GOT3 (cell line): ENCODE results near the gene CEP55.
A peak's percentile ranks its signal among the peaks of the same experiment; 100 is the strongest.
"Not testable (repeated sequence)": the region's sequence is repeated elsewhere in the genome, so short reads cannot be mapped to it uniquely, and the experiment has no call there.

Source experiments
- DNase-seq: peaks from one replicate; lab custom pipeline; 2025; ENCODE audit warnings: mixed read lengths; lab: John Stamatoyannopoulos, UW

The CEP55 gene

DNA sequence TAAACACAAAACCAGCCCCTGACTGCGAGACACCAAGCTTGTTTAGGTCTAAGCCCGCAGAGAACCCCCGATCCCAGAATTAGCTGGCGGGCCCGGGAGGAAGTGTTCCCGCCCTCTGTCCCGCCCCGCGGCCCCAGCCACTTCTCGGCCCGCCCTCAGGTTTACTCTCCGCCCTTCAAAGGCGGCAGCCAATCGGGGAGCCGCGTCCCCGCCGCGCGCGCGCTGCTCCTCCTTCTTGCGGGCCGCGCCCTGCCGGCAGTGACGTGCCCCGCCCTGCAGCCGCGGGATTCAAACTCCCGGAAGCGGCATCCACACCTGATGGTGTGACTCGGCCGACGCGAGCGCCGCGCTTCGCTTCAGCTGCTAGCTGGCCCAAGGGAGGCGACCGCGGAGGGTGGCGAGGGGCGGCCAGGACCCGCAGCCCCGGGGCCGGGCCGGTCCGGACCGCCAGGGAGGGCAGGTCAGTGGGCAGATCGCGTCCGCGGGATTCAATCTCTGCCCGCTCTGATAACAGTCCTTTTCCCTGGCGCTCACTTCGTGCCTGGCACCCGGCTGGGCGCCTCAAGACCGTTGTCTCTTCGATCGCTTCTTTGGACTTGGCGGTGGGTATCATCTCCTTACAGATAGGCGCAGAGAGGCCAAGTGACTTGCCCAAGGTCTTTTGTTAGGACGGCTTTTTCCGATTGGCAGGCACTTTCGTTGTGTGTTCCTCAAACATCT is at the start of gene CEP55:
TSS of gene CEP55 (plus strand) at position 291 of the 720 bp plus-strand sequence. CDS start 3,440 bp downstream, outside the sequence.
- peak; percentile 90 for DNase-seq

- DNase-seq = no peak
Observed at GRCh38 chr10:93447019-93447418, 49.4 kb upstream of the CEP55 start.

DNA sequence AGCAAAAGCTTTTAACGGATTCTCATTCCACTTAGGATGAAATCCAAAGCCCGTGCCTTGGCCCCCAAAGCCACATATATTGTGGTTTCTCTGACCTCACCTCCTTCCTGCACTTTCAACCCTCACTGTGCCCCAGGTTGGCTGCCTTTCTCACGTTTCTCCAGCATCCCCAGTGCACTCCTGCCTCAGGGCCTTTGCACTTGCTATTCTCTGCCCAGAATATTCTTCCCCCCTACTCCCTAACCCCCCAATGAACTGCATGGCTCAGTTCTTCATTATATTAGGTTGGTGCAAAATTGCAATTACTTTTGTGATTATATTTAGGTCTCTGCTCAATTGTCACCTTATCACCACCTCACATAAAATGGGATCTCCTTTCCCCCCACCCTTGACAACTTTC is 48.4 kb upstream of the CEP55 start:
- DNase-seq = no peak

- DNase-seq = no peak
Observed at GRCh38 chr10:93451244-93451947, 45.0 kb upstream of the CEP55 start.

DNA sequence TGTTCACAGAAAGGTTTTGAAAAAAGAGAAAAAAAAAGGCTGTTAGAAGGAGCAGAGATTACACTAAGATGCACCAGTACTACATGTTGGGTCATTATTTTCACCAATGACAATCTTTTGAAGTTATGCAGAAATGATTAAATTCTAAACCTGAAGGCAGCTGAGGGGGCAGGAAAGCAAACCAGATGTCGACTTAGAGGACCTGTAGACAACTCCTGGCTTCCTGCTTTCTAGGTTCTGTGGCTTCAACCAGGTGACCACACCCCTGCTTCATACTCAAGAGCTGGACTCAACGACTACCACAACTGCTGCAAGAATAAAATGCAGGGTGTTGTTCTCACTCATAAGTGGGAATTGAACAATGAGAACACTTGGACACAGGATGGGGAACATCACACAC is 44.3 kb upstream of the CEP55 start:
- no peak for DNase-seq

GRCh38 chr10:93454146-93454545 is 42.3 kb upstream of the CEP55 start:
- DNase-seq = no peak

DNA sequence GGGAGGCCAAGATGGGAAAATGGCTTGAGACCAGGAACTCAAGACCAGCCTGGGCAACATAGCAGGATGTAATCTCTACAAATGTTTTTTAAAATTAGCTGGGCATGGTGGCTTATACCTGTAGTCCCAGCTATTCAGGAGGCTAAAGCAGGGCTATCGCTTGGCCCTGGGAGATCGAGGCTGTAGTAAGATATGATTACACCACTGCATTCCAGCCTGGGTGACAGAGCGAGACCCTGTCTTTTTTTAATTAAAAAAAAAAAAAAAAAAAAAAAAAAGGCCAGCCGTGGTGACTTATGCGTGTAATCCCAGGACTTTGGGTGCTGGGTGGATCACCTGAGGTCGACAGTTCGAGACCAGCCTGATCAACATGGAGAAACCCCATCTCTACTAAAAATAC is 41.7 kb upstream of the CEP55 start:
- no peak for DNase-seq

- DNase-seq = no peak
Observed at GRCh38 chr10:93456480-93456879, 39.9 kb upstream of the CEP55 start.

DNA sequence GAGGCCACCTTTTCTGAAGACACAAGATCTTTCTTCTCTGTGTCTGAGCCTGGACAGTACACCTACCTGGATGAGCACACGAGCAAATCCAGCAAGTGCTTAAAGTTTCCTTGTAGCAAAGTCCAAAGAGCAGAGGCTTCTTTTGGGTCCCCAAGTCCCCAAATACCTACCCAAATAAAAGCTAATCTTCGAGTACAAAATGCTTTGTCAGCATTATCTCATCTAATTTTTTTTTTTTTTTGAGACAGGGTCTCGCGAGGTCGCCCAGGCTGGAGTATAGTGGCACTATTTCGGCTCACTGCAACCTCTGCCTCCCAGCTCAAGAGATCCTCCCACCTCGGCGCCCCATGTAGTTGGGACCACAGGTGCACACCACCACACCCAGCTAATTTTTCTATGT is 38.9 kb upstream of the CEP55 start:
- no peak for DNase-seq

DNA sequence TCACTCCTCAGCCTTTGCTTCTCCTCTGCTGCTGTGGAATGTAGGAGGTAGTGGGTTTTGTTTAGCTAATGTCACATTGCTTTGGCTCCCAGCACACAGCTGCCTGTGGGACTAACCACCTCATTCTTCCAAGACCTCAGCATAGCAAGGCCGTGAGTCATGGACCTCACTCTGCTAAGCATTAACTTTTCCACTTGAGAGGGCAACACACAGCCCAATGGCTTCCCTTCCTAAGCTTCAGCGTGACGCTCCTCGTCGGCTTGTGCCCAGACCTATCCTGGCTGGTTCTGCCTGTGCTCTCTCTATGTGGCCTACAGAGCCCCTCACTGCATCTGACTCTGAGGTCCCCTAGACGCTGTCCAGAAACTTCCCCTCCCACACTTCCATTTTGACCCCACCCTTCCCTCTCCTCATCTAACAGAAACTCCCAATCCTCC is 37.6 kb upstream of the CEP55 start:
- peak; percentile 69 for DNase-seq

GRCh38 chr10:93459466-93459865 is 36.9 kb upstream of the CEP55 start:
- DNase-seq = no peak

- DNase-seq = no peak
Observed at GRCh38 chr10:93461109-93461806, 35.2 kb upstream of the CEP55 start.

DNA sequence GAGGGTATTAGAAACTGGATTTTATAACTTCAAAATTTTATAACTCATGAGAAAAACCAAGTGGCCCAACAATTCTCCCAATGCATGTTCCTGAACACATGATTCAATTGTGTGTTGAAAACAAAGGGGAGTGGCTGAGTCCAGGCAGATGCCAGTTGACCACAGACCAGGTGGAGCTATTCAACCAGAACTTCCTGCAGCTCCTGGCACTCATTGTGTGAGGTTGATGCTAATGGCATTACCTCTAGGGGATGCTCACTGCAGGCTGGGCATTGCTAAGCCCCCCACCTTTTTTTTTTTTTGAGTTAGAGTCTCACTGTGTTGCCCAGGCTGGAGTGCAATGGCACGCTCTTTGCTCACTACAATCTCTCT is 34.6 kb upstream of the CEP55 start:
- no peak for DNase-seq

- no peak for DNase-seq
Observed at GRCh38 chr10:93462371-93462770, 34.0 kb upstream of the CEP55 start.

DNA sequence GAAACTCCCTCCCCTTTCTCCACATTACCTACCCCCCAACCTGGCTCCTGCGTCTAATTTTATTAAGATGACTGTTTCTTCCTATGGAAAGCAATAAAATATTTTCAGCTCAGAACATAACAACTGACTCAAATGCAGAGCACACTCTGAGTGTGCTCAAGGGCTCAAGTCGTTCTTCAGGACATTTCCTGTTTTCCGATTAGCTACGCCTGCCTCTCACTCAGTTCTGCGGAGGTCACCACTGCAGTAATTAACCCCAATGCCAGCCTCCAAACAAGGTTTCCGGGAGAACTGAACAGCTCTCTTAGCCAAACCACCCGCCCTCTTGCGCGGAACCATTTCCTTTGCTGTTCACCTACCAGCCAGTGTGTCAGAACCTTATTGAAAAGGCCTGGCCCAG is 33.5 kb upstream of the CEP55 start:
- DNase-seq = no peak

- DNase-seq = no peak
Observed at GRCh38 chr10:93463723-93464476, 32.5 kb upstream of the CEP55 start.

- DNase-seq = no peak
Observed at GRCh38 chr10:93464776-93465388, 31.5 kb upstream of the CEP55 start.

DNA sequence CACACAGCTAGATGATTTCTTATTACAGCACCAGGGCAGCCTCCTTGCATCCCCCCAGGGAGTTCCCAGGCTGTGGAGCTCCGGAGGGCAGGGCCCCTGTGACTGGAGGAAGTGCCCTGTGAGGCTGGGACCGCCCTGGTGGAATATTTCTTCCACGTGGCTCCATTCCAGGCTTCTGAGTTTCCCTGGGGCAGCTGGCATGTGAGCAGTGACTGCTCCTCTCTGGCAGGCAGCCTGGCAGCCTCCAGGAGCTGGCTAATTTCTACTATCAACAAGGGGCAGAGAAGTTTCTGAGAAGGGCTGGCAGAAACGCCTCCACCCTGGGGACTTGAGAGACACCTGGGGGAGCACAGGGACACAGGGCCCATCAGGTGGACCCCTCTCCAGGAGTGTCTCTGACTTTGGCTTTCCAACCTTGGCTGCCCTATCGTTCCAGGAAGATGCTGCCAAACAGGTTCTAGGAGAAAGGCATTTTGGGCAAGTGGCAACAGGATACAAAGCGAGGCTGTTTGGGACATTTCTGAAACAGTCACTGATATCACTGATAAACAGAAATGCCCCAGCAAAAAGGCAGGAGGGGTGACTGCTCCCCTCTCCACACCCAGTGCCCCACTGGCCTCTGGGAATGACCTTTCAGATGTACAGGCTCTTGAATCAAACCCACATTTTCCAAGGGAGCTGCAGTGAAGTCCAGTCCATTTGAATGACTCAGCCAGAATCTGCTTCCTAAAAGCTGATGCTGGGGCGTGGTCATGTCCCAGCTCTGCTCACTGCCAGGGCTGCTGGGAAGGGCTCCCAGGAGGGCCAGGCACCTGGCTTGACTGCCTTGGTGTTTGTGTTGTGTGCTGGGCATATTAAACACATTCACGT is 30.4 kb upstream of the CEP55 start:
- peak; percentile 51 for DNase-seq

- DNase-seq = not testable (repeated sequence)
Observed at GRCh38 chr10:93467635-93468034, 28.8 kb upstream of the CEP55 start.

DNA sequence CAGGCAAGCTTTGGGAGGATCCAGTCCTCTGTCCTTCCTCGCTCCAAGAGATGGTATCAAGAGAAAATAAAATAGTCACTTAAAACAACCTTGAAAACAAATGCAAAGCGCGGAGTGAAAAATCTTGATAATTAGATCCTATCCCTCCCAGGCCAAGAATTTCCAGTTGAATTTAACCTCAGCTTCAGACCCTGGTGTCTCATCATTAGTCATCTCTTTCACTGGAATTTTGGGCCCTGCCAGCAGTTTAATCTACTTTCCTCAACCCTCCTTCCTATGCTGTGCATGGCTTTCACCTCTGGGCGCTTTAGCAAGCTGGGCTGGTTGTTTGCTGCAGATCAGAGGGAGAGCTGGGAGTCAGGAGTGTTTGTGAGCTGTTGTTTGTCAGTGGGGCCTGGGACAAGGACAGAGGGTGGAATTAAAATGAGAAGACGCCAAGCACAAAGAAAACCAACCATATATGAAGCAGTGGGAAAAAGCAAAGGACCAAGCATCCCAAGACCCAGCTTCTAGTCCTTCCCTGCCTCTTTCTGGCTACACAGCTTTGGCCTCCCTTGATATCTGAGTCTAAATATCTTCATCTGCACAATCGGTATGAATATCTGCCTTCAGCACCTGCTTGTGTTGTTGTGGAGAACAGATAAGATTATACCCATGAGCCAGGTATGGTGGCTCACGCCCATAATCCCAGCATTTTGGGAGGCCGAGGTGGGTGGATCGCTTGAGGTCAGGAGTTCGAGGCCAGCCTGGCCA is 27.8 kb upstream of the CEP55 start:
- DNase-seq = peak; percentile 10
